HEK293 (cell line): Measurements from ENCODE around the gene HK2.
A peak's percentile ranks its signal among the peaks of the same experiment; 100 is the strongest.

Experiments
- AEBP2 ChIP-seq: fragments of 450-650 bp; formaldehyde crosslinking; IDR thresholded peaks from 2 replicates; pipeline ENCODE4 v1.5.1; 2016; ENCODE audit warnings: missing biosample characterization, missing genetic modification characterization, borderline replicate concordance
- CTCF ChIP-seq: fragments of 450-650 bp; formaldehyde crosslinking; IDR thresholded peaks from 2 replicates; pipeline ENCODE4 v1.5.1; 2016; ENCODE audit warnings: missing biosample characterization, missing genetic modification characterization
- FEZF1 ChIP-seq: fragments of 450-650 bp; formaldehyde crosslinking; IDR thresholded peaks from 2 replicates; pipeline ENCODE4 v1.5.1; 2016; ENCODE audit warnings: missing biosample characterization, missing genetic modification characterization
- GLIS2 ChIP-seq: fragments of 450-650 bp; formaldehyde crosslinking; IDR thresholded peaks from 2 replicates; pipeline ENCODE4 v1.5.1; 2016; ENCODE audit warnings: missing biosample characterization, missing genetic modification characterization
- HOXC10 ChIP-seq: sonication (generic); formaldehyde crosslinking; IDR thresholded peaks from 2 replicates; pipeline ENCODE4 v1.8.1; 2023; ENCODE audit warnings: mild to moderate bottlenecking, missing genetic modification reagents
- PBX3 ChIP-seq: sonication (generic); formaldehyde crosslinking; IDR thresholded peaks from 2 replicates; pipeline ENCODE4 v1.8.1; 2022; ENCODE audit warnings: mild to moderate bottlenecking, moderate library complexity, missing genetic modification reagents
- PRDM10 ChIP-seq: fragments of 450-650 bp; formaldehyde crosslinking; IDR thresholded peaks from 2 replicates; pipeline ENCODE4 v1.5.1; 2016; ENCODE audit warnings: missing biosample characterization, missing genetic modification characterization
- REPIN1 ChIP-seq: fragments of 450-650 bp; formaldehyde crosslinking; IDR thresholded peaks from 2 replicates; pipeline ENCODE4 v1.5.1; 2017; ENCODE audit warnings: missing biosample characterization, missing genetic modification characterization, low read depth
- WT1 ChIP-seq: fragments of 450-650 bp; formaldehyde crosslinking; IDR thresholded peaks from 2 replicates; pipeline ENCODE4 v1.5.1; 2016; ENCODE audit warnings: missing biosample characterization, missing genetic modification characterization
- ZEB2 ChIP-seq: fragments of 450-650 bp; formaldehyde crosslinking; IDR thresholded peaks from 2 replicates; pipeline ENCODE4 v1.5.1; 2016; ENCODE audit warnings: missing biosample characterization, missing genetic modification characterization
- ZFP69B ChIP-seq: fragments of 450-650 bp; formaldehyde crosslinking; IDR thresholded peaks from 2 replicates; pipeline ENCODE4 v1.5.1; 2016; ENCODE audit warnings: missing biosample characterization, missing genetic modification characterization
- ZNF155 ChIP-seq: fragments of 450-650 bp; formaldehyde crosslinking; IDR thresholded peaks from 2 replicates; pipeline ENCODE4 v1.5.1; 2016; ENCODE audit warnings: missing biosample characterization, missing genetic modification characterization
- ZNF2 ChIP-seq: fragments of 450-650 bp; formaldehyde crosslinking; IDR thresholded peaks from 2 replicates; pipeline ENCODE4 v1.5.1; 2016; ENCODE audit warnings: missing biosample characterization, missing genetic modification characterization
- ZNF341 ChIP-seq: fragments of 450-650 bp; formaldehyde crosslinking; IDR thresholded peaks from 2 replicates; pipeline ENCODE4; 2016; ENCODE audit warnings: low read depth, missing biosample characterization, missing genetic modification characterization
- ZNF366 ChIP-seq: fragments of 450-650 bp; formaldehyde crosslinking; conservative IDR thresholded peaks from 2 replicates; pipeline ENCODE4 v1.5.1; 2016; ENCODE audit warnings: missing biosample characterization, missing genetic modification characterization
- ZNF404 ChIP-seq: fragments of 450-650 bp; formaldehyde crosslinking; IDR thresholded peaks from 2 replicates; pipeline ENCODE4 v1.5.1; 2017; ENCODE audit warnings: missing biosample characterization, missing genetic modification characterization
- ZNF501 ChIP-seq: fragments of 450-650 bp; formaldehyde crosslinking; IDR thresholded peaks from 2 replicates; pipeline ENCODE4 v1.5.1; 2016; ENCODE audit warnings: missing biosample characterization, missing genetic modification characterization
- ZNF529 ChIP-seq: fragments of 450-650 bp; formaldehyde crosslinking; IDR thresholded peaks from 2 replicates; pipeline ENCODE4 v1.5.1; 2017; ENCODE audit warnings: missing genetic modification characterization, missing biosample characterization; ENCODE audit not compliant: insufficient replicate concordance
- ZNF561 ChIP-seq: fragments of 450-650 bp; IDR thresholded peaks from 2 replicates; pipeline ENCODE4 v1.5.1; 2018; ENCODE audit warnings: missing biosample characterization, missing genetic modification characterization, borderline replicate concordance
- ZNF610 ChIP-seq: fragments of 450-650 bp; formaldehyde crosslinking; IDR thresholded peaks from 2 replicates; pipeline ENCODE4 v1.5.1; 2016; ENCODE audit warnings: missing biosample characterization, missing genetic modification characterization, borderline replicate concordance
- ZNF701 ChIP-seq: fragments of 450-650 bp; formaldehyde crosslinking; IDR thresholded peaks from 2 replicates; pipeline ENCODE4 v1.5.1; 2016; ENCODE audit warnings: missing biosample characterization, missing genetic modification characterization
- TF ChIP-seq, protein P1 (sequence below): fragments of 450-650 bp; formaldehyde crosslinking; IDR thresholded peaks from 2 replicates; pipeline ENCODE4 v1.5.1; 2016; ENCODE audit warnings: missing biosample characterization, missing genetic modification characterization
- TF ChIP-seq, protein P2 (sequence below): fragments of 450-650 bp; formaldehyde crosslinking; optimal IDR thresholded peaks from 2 replicates; pipeline ENCODE3; 2016; ENCODE audit warnings: missing biosample characterization, mild to moderate bottlenecking, missing genetic modification characterization
- TF ChIP-seq, protein P3 (sequence below): fragments of 450-650 bp; formaldehyde crosslinking; IDR thresholded peaks from 2 replicates; pipeline ENCODE4 v1.5.1; 2017; ENCODE audit warnings: missing biosample characterization, mild to moderate bottlenecking, missing genetic modification characterization, moderate library complexity

Gene HK2

GRCh38 chr2:74834792-74835755 is 1.1 kb downstream of the HK2 start (continued):
- TF ChIP-seq ZNF155 = no peak
- TF ChIP-seq AEBP2 (tag by site-specific recombination) = no peak
- TF ChIP-seq REPIN1 (tag by site-specific recombination) = no peak
- no peak for TF ChIP-seq ZNF529 (tag by site-specific recombination)
- TF ChIP-seq, protein P1, sequence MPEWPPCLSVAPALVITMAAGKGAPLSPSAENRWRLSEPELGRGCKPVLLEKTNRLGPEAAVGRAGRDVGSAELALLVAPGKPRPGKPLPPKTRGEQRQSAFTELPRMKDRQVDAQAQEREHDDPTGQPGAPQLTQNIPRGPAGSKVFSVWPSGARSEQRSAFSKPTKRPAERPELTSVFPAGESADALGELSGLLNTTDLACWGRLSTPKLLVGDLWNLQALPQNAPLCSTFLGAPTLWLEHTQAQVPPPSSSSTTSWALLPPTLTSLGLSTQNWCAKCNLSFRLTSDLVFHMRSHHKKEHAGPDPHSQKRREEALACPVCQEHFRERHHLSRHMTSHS (tag by site-specific recombination) = no peak
- no peak for TF ChIP-seq FEZF1
- TF ChIP-seq ZNF561 (tag by site-specific recombination) = peak; percentile 81; the same call in 1 of the 2 replicates
- peak; percentile 99 for TF ChIP-seq PRDM10 (tag by site-specific recombination)
- TF ChIP-seq ZNF366 (tag by site-specific recombination) = 0 out of 2 replicates have a peak, but pooled peaks have one; percentile 13
- TF ChIP-seq ZEB2 (tag by site-specific recombination) = peak; percentile 86
- TF ChIP-seq, protein P2, sequence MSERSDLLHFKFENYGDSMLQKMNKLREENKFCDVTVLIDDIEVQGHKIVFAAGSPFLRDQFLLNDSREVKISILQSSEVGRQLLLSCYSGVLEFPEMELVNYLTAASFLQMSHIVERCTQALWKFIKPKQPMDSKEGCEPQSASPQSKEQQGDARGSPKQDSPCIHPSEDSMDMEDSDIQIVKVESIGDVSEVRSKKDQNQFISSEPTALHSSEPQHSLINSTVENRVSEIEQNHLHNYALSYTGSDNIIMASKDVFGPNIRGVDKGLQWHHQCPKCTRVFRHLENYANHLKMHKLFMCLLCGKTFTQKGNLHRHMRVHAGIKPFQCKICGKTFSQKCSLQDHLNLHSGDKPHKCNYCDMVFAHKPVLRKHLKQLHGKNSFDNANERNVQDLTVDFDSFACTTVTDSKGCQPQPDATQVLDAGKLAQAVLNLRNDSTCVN (tag by site-specific recombination) = peak; percentile 94
- no peak for TF ChIP-seq PBX3
- no peak for TF ChIP-seq HOXC10
- peak; percentile 96 for TF ChIP-seq GLIS2 (tag by site-specific recombination)
- no peak for TF ChIP-seq ZNF610 (tag by site-specific recombination)
- TF ChIP-seq ZNF404 (tag by site-specific recombination) = no peak
- TF ChIP-seq WT1 (tag by site-specific recombination) = no peak
- TF ChIP-seq, protein P3, sequence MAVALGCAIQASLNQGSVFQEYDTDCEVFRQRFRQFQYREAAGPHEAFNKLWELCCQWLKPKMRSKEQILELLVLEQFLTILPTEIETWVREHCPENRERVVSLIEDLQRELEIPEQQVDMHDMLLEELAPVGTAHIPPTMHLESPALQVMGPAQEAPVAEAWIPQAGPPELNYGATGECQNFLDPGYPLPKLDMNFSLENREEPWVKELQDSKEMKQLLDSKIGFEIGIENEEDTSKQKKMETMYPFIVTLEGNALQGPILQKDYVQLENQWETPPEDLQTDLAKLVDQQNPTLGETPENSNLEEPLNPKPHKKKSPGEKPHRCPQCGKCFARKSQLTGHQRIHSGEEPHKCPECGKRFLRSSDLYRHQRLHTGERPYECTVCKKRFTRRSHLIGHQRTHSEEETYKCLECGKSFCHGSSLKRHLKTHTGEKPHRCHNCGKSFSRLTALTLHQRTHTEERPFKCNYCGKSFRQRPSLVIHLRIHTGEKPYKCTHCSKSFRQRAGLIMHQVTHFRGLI (tag by site-specific recombination) = no peak
- 0 out of 2 replicates have a peak, but pooled peaks have one; percentile 18 for TF ChIP-seq CTCF
- TF ChIP-seq ZNF701 = no peak
- peak; percentile 40; the same call in 1 of the 2 replicates for TF ChIP-seq ZNF2
- peak; percentile 76 for TF ChIP-seq ZNF341 (tag by site-specific recombination)
- TF ChIP-seq ZNF501 = 0 out of 2 replicates have a peak, but pooled peaks have one; percentile 41
- TF ChIP-seq ZFP69B (tag by site-specific recombination) = no peak
